Suppressor macrophage treated with lipopolysaccharide for 4 hours (primary cell): Measurements from ENCODE around the gene GORASP2.

Experiments used
- DNase-seq: peaks from one replicate; pipeline ENCODE4 v3.0.0-alpha.2; 2020

Gene GORASP2

DNA sequence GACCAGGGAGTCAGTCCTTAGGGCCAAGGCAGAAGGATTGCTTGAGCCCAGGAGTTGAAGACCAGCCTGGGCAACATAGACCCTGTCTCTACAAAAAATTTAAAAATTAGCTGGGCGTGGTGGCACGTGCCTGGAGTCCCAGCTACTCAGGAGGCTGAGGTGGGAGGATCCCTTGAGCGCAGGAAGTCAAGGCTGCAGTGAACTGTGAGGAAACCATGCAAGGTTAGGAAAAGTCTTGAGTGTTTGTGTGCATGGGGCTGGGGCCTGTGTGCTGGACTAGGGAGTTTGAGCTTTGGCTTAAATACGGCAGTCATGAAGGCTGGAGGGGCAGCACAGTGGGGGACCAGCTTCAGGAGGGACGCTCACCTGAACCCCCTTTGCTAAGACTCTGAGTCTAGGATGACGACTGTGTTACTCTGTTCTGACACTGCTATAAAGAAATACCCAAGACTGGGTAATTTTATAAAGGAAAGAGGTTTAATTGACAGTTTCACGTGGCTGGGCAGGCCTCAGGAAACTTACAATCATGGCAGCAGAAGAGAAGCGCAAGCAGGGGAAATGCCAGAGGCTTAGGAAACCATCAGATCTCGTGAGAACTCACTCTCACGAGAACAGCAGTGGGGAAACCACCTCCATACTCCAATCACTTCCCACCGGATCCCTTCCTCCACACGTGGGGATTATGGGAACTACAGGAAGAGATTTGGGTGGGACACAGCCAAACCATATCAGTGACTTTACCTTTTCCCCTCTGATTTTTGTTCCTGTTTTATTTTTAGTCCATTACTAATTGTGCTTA, 39.4 kb downstream of the GORASP2 start:
- DNase-seq, result no peak

DNA sequence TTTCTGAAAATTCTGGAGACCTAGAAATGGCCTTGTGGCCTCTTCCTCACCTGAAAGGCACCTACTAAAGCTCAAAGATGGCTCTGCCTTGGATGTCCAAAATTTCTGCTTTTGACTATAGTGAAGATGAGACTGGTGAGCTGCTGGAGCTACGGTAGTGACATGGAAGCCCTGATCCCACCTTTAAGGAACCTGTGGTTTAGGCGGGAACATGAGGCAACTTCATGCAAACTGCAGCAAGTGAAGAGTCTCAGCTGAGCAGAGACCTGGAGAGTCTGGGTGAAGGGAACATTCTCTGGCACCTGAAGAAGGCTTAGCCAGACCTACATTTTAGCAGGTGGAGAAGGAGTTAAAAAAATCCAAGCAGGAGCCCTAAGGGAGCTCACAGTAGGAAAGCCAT, 40.0 kb downstream of the GORASP2 start:
- DNase-seq, result no peak

DNA sequence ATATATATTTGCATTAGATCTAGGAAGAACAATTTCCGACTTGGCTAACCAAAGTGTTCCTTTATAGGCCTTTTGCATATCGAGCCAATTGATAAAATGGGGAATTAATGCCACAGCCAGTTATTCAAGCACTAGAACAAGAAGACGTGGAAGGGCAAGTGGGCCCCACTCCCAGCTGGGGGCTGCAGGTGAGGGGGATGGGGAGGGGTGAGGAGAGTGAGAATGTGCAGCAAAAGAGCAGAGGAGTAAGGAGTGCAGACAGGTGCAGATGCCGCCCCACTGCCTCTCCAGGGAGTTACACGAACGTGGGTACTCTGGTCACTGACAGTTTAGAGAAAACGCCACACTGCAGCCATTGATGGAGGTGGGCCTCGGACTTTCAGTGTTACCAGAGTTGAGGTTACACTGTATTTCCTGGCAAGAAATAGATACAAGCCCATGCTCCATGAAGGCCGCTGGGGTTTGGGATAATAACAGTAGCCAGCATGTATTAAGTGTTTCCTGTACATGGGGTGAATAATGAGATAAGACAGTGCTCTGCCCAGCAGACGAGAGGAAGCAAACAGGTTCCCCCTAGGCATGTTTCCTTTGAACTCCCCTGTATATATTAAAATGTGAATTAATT, 40.9 kb downstream of the GORASP2 start:
- DNase-seq, result no peak

DNA sequence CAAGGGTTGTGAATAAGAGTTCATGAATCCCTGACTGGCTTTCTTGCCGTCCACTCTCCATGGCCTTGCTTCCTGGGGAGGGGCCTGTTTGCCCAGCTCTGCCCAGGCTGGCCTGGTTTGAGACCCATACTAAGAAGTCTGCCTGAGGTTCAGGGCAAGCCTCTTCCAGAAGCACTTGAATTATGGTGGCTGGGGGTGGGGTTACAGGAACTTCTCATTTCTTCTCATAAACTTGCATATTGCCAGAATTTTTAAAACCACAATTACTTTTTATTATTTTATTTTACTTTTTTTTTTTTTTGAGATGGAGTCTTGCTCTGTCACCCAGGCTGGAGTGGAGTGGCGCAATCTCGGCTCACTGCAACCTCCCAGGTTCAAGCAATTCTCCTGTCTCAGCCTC, 42.0 kb downstream of the GORASP2 start:
- DNase-seq, result no peak

DNA sequence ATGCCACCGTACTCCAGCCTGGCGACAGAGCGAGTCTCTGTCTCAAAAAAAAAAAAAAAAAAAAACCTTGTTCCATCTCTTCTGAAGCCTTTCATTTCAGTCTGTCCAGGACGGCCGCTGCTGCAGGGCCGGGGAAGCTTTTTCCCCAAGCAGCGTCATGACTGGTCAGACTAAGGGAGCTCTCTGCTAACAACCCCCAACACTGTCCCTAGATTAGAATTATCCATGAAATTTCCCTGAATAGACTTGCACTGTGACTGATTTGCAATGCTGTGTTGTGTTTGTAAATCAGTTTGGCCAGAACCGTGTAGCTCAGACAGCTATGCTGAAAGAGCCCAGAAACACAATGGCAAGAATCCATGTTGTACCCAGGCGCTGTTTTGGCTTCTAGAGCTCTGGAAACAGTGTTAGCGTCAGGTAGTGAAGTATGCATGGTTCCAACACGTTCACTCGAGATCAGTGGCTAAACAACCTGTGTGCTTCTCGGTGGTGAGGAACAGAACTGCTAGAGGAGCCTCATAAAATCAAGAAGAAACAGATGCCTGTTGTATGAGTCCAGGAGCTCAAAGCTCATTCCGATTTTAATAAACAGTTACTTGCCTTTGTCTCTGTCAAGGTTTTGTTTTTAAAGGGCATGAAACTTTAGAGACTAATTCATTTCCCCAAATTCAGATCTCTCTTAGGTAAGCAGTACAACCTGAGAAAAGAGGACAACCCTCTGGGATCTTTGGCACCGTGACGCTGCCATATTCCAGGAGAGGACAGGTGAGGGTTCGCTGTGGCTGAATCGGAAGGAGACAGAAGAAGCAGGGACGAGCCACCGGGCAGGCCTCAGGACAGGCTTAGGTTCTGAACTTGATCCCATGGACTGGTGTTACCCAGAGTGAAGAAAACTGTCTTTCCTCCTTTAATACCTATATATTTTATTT, 43.5 kb downstream of the GORASP2 start:
- DNase-seq, result no peak

DNA sequence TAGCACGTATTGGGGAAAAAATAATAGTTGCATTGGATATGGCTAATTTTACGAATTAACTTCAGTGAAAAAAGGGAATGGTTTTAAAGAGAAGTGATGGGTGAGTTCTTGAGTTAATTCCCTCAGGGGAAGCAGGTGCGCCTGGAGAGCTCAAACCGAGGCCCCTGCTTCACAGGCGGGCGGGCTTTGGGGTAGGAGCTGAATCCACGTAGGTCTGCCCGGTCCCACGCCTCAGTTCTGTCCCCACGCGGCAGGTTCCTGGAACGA, 44.1 kb downstream of the GORASP2 start:
- DNase-seq, result no peak

DNA sequence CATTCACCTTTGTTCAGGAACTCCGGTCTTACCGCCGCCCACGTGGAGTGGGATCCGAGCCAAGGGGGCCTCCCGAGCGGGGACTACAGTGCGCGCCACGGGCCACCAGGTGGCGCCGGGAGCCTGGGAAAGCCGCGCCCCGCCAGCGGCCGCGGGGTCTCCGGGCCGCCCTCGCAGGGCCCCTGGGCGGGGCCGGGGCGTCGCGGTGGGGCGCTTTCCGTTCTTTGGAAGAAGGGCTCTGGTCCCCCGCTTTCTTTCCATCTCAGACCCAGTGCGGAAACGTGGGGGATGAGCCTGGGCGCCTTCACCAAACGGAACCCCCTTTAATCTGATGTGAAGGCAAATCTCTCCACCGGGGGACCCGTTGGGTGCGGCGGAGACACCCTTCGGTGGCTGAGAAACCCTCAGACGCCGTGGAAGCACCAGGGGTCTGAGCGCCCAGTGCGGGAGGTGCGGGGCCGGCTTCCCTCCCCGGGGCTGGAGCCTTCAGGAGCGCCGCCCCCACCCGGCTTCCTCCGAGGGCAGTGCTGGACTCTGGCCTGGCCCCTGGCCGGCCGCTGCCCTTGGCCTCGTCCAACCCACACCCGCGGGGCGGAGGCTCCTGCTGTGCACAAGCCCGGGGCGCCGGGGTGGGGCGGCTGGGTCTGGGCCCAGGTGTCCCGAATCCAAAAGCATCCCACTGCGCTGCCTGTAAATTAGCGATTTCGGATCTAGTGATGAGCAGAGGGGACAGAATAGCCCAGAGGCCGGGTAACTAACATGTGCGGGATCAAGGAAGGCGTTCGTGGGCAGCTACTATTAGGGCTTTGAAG, 44.6 kb downstream of the GORASP2 start:
- DNase-seq, result peak; percentile 88

DNA sequence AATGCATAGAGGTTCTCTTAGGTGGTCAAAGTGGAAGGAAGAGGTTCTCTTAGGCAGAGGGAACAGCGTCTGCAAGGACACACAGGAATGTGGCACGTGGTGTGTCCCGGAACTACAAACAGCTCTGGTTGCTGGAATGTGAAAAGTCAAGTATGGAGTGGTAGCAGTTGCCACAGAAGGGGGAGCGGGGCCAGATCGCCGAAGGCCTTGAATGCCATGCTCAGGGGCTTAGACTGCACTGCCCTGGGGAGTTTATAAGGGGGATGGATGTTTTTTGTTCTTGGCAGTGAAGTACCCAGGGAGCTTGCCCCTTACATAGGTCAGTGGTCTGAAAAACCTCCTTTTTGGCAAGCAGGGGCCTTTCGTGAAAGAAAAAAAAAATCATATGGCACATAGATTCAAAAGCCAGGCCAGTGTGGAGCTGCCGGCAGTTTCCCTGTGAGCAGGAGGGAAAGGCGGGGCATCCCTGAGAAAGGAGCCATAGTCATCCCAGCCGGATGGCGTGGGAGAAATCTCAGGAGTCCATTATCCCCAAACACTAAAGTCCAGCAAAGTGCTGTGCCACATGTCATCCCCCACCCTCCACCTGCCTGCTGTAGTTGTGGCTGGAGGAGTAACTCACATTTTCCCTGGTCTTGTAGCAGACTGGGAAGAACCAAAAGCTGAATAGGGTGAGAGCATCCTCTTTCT, 45.4 kb downstream of the GORASP2 start:
- no peak for DNase-seq

DNA sequence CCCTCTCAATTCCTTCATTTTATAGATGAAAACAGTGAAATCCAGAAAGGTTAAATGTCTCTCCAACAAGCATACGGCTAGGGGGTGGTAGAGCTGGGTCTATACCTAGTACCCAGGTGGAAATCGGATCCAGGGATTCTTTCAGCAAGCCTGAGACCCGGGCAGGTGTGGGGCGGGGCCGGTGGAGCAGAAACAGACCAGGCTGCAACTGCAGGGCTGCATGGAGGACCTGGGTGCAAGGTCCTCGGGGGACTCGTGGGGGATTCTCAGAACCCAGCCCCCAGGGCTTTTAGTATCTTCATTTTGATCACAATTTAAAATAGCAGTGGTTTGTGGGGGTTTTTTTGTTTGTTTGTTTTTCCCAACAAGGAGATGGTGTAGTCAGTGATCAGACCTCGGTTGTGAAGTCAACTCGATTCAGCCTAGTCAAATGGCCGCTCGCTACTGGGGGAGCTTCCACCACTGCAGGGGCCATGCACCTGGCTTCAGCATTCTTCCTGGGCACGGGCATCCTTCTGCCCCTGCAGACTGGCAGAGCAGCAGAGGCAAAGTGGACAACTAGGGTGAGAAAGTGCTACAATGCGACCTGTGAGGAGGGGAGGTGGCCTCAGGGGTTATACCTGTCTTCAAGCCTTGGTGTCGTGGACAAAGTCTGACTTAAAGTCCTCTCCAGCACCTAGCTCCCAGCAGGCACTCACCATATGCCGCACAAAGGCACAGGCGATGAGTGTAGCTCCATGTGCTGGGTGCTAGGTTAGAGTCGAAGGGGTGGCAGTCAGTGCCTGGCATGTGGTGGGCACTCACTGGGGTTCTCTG, 46.3 kb downstream of the GORASP2 start:
- no peak for DNase-seq

DNA sequence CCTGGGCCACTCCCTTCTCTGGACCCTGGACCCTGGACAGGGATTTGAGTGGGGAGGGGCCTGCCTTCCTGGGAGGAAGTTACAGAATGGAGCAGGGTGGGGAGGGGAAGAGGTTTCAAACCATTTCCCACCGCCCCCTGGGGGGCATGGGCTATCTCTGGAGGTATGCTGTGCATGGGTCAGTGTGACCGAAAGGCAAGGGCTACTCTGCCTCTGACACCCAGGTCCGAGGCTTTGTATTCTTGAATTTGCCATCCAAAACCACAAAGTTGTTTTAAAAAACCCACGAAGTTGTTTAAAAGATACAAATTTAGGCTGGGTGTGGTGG, 46.9 kb downstream of the GORASP2 start:
- no peak for DNase-seq

DNA sequence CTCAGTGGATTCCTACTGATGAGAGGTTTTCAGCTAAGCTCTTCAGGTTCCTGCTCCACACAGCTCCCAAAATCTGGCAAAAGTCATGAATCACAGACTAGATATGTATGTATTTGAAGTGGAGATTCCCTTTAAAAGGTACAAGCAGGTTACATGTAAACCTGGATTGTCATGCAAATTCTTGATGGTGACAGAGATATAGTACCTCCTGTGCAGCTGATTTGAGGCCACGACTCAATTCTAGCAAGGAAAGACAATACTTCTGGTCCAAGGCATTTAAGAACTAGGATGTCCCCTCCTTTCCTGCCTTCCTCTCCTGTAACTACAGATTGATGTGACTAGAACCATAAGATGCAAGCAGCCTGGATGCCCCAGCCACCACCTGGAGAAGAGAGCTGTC, 55.0 kb downstream of the GORASP2 start:
- DNase-seq, result no peak

DNA sequence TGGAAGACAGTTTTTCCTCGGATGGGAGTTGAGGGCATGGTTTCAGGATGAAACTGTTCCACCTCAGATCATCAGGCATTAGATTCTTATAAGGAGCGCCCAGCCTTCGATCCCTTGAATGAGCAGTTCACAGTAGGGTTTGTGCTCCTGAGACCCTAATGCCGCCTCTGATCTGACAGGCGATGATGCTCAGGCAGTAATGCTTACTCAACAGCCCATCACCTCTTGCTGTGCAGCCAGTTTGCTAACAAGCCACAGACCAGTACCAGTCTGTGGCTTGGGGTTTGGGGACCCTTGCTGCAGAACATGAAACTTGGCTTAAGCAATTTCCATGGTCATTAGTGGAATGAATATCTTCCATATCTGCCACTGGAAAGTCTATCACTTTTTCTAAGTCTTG, 56.4 kb downstream of the GORASP2 start:
- DNase-seq, result no peak

DNA sequence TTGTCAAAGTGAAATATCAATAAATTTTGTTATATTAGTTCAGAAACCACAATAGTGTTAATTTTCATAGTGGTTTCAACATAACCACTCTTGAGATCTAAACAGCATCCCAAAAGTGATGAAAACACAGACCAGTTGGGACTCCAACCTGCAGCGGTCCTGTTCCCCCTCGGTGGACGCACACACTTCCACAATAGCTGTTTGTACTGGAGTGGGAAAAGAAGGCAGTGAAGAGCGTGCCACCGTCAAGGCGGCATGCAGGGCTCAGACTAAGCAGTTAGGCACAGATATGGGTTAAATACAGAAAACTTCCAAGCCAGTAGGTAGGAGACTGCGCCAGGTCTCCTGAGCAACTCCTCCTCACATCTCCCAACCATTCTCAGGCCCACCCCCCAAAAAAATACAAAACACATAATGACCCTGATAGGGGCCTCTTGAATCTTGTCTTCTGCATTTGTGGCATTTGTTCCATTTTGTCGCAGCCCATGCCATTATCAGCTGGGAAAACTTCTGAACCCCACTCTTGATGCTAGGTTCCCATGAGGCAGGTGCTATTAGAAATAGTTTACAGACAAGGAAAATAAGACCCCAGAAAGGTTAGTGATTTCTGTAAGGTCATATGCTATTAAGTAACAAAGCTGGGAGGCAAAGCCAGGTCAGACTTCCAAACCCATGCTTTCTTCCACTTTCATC, 57.7 kb downstream of the GORASP2 start:
- no peak for DNase-seq

DNA sequence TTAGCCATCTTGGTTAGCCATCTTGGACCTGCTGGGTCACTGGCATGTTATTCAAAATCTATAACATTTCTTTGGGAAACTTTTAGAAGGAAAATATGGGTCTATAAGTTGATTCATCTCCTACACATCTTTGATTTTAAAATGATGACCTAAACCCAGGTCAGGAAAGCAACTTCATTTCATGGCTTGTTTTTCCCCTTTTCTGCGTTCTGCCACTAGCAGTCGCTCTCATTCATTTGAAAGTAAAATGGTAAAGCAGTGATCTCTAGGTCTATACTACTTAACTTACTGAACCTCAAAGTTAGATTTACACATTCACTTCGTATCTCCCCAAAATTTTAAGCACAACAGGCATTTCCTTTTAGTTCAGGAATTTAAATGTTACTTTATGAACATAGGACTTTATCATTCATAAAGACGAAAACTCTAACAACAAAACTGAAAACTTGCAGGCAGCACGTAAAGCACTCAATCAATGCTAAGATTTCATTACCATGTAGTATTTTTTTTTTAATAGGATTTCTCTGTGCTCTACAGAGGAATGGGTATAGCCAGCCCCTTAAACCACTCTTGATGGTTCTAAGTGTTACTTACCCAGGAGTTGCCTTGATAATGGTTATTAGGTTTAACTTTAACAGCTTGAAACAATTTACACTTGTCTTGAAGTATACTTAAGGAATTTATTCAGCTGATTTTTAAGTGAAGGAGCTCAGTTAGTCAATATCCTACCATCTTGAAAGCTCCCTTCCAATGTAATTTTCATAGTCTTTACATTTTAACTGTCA, 62.5 kb downstream of the GORASP2 start:
- no peak for DNase-seq

DNA sequence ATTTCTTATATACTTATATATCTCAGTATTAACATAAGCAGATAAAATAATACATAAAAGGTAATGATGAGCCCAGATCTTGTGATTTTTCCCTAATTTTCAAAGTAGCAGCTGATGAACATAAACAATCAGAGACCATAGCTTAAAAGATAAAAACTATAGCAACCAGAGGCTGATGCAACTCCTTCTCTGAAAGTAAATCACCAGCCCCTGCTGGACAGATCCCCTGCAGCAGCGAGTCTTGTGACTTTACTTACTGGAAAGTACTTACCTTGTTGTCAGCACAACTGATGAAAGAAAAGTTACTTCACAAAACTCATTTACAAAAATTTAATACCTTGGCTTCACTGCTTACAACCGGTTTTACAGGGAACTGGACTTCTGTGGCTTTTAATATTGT, 67.3 kb downstream of the GORASP2 start:
- DNase-seq, result no peak

DNA sequence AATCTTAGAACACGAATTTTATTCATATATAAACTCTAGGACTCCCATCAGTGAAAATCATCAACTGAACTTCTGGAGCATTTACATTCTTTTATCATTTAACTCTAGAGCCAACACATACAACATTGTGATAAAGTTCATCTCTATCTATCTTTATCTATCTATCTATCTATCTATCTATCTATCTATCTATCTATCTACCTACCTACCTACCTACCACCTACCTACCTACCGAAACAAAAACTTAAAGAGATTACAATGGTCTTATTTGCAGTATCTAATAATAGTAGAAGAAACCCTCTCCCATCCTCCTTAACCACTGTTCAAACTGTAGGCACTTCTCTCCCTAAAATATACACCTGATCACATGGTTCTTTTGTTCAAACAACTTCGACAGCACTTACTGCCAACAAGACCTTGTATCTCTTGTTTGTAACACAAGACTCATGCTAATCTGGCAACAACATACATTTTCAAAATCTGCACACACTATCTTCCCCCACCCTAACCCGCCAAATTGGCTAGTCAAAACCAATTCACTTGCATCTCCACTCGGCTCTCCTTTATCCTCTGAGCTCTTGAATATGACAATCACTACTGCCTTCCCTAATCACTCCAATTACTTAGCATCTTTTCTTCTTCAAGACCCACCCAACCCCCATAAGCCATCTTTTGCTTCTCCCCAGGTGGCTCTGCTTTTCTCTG, 69.0 kb downstream of the GORASP2 start:
- DNase-seq, result no peak

DNA sequence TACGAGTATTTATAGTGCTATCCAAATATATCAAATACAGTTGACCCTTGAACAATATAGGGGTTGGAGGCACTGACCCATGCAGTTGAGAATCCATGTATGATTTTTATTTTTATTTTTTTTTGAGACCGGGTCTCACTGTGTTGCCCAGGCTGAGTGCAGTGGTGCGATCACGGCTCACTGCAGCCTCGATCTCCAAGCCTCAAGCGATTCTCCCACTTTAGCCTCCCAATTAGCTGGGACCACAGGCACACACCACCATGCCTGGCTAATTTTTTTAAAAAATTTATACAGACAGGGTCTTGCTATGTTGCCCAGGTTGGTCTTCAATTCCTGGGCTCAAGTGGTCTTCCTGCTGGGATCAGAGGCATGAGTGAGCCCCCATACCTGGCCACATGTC, 70.6 kb downstream of the GORASP2 start:
- DNase-seq, result no peak

DNA sequence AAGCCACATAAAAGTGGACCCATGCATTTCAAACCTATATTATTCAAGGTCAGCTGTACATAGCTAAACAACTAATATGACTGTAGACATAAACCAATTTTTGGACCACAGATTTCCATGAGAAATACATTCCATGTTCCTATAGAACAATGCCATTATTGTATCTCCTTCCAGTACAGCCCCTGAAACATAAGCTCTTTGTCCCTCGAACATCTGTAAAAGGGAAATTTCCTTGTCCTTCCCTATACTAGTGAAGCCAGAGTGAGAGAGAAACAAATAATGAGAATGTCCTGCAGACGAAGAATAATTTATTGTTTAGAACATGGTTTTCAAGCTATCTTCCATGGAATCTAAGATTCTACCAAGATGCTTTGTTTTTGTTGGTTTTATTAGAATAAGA, 75.3 kb downstream of the GORASP2 start:
- DNase-seq, result no peak

DNA sequence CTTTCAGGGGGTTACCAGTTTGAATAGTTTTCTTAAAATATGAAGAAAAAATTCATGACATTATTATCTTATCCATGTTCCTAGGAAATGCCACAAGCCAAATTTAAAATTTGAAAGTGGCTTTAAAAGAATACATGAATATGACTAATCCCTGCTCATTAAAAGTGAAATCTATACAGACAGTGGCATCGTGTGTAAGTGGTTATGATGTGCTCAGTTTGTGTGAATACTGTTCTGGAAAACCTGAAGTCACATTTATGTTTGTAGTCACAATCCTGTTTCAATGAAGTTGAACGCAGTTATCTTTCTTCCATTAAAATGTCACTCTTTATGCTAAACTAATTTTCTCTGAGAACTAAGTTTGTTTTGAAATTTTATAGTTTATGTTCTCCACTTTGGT, 75.8 kb downstream of the GORASP2 start:
- no peak for DNase-seq
